ENCODE data around the gene HSPG2. TPM values are rescaled to one million over a fixed set of nuclear protein-coding genes. Genes with fewer than 3 reads are reported as not detected.

The HSPG2 gene
- polyA plus RNA-seq, 1 donor from 2014 or later = 0.79 TPM

GRCh38 chr1:21907079-21907418 is 30.1 kb downstream of the HSPG2 start:
- Histone ChIP-seq H3K79me2 (replicated peaks; ENCODE audit: insufficient read depth, low read length) (no peaks in the 10 kb centered on the region), H3K4me3 (ENCODE audit: low read length) (no peak overlapping the region), H3K9me3 (ENCODE audit: low read length) (no peaks in the 10 kb centered on the region), H2AFZ (ENCODE audit: low read depth, low read length) (no peak overlapping the region), H3K9ac (ENCODE audit: low read length) (no peak overlapping the region), H3K4me2 (ENCODE audit: low read length) (no peak overlapping the region), H3K27me3 (ENCODE audit: insufficient read depth, low read depth, low read length) (no peaks in the 10 kb centered on the region), H4K20me1 (ENCODE audit: insufficient read depth) (no peaks in the 10 kb centered on the region), H3K9me2 (ENCODE audit: insufficient read depth, low read length) (no peaks in the 10 kb centered on the region), H3K27ac (ENCODE audit: low read length) (no peak overlapping the region), H3F3A (ENCODE audit: insufficient read depth, low read length, poor library complexity, severe bottlenecking) (no peaks in the 10 kb centered on the region), H3K36me3 (ENCODE audit: insufficient read depth, low read length) (no peaks in the 10 kb centered on the region)
- TF ChIP-seq EZH2 (IDR thresholded peaks at IDR 0.05; ENCODE audit: borderline replicate concordance, insufficient read depth, low read length, poor library complexity, severe bottlenecking) = no peak
- no peak for TF ChIP-seq POLR2AphosphoS5 (IDR thresholded peaks at IDR 0.05)
- TF ChIP-seq MXI1 (conservative IDR thresholded peaks at IDR 0.05; ENCODE audit: poor library complexity, severe bottlenecking) = no peak
- no peak for TF ChIP-seq TAF1 (IDR thresholded peaks at IDR 0.05; ENCODE audit: low read depth)
- TF ChIP-seq RAD21 (conservative IDR thresholded peaks at IDR 0.05) = no peak
- no peak for TF ChIP-seq EP300 (conservative IDR thresholded peaks at IDR 0.05; ENCODE audit: poor library complexity, severe bottlenecking)
- TF ChIP-seq, protein P1, sequence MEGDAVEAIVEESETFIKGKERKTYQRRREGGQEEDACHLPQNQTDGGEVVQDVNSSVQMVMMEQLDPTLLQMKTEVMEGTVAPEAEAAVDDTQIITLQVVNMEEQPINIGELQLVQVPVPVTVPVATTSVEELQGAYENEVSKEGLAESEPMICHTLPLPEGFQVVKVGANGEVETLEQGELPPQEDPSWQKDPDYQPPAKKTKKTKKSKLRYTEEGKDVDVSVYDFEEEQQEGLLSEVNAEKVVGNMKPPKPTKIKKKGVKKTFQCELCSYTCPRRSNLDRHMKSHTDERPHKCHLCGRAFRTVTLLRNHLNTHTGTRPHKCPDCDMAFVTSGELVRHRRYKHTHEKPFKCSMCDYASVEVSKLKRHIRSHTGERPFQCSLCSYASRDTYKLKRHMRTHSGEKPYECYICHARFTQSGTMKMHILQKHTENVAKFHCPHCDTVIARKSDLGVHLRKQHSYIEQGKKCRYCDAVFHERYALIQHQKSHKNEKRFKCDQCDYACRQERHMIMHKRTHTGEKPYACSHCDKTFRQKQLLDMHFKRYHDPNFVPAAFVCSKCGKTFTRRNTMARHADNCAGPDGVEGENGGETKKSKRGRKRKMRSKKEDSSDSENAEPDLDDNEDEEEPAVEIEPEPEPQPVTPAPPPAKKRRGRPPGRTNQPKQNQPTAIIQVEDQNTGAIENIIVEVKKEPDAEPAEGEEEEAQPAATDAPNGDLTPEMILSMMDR (IDR thresholded peaks at IDR 0.05; ENCODE audit: poor library complexity, severe bottlenecking) = no peak
- no peak for TF ChIP-seq SMC3 (conservative IDR thresholded peaks at IDR 0.05; ENCODE audit: poor library complexity)
- no peak for TF ChIP-seq REST (IDR thresholded peaks at IDR 0.05; ENCODE audit: borderline replicate concordance)

- no peaks in the 10 kb centered on the region for H3K9me2 ChIP-seq (ENCODE audit: insufficient read depth, low read length)
- H4K20me1 ChIP-seq (ENCODE audit: insufficient read depth) = no peaks in the 10 kb centered on the region
- H3K9ac ChIP-seq (ENCODE audit: low read length) = no peak overlapping the region
- no peaks in the 10 kb centered on the region for H3K9me3 ChIP-seq (ENCODE audit: low read length)
- H3K4me3 ChIP-seq (ENCODE audit: low read length) = no peak overlapping the region
- H3K4me2 ChIP-seq (ENCODE audit: low read length) = no peak overlapping the region
- H2AFZ ChIP-seq (ENCODE audit: low read depth, low read length) = no peak overlapping the region
- no peaks in the 10 kb centered on the region for H3F3A ChIP-seq (ENCODE audit: insufficient read depth, low read length, poor library complexity, severe bottlenecking)
- no peaks in the 10 kb centered on the region for H3K27me3 ChIP-seq (ENCODE audit: insufficient read depth, low read depth, low read length)
- no peak overlapping the region for H3K27ac ChIP-seq (ENCODE audit: low read length)
- H3K79me2 ChIP-seq (replicated peaks; ENCODE audit: insufficient read depth, low read length) = no peaks in the 10 kb centered on the region
- TF ChIP-seq RAD21 (conservative IDR thresholded peaks at IDR 0.05) (no peak), MXI1 (conservative IDR thresholded peaks at IDR 0.05; ENCODE audit: poor library complexity, severe bottlenecking) (no peak), POLR2AphosphoS5 (IDR thresholded peaks at IDR 0.05) (no peak), EP300 (conservative IDR thresholded peaks at IDR 0.05; ENCODE audit: poor library complexity, severe bottlenecking) (no peak), SMC3 (conservative IDR thresholded peaks at IDR 0.05; ENCODE audit: poor library complexity) (no peak), EZH2 (IDR thresholded peaks at IDR 0.05; ENCODE audit: borderline replicate concordance, insufficient read depth, low read length, poor library complexity, severe bottlenecking) (no peak), TAF1 (IDR thresholded peaks at IDR 0.05; ENCODE audit: low read depth) (no peak), REST (IDR thresholded peaks at IDR 0.05; ENCODE audit: borderline replicate concordance) (no peak)
- TF ChIP-seq, protein P1 (IDR thresholded peaks at IDR 0.05; ENCODE audit: poor library complexity, severe bottlenecking) = no peak
- no peaks in the 10 kb centered on the region for H3K36me3 ChIP-seq (ENCODE audit: insufficient read depth, low read length)
Measured at GRCh38 chr1:21906173-21907078, 30.7 kb downstream of the HSPG2 start.

Data from neural cell (in vitro differentiated cells).